ENCODE results near the gene NRG2.

Gene NRG2

DNA sequence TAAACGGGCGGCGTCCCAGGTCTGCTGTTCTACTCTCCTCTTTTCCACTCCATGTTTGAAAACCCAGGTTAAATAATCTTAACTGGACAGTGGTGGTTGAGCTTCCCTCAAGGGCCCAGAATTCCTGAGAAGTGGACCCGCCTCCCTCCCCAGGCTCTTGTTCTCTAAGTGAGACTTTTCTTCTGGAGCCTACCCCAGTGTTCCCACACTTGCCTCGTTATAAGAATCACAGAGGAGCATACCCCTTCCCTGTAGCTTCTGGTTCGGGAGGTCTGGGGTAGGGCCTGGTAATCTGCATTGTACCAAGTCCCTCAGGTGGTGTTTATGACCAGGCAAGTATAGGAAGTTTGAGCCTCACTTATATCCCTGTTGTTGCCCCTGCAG is 235.5 kb downstream of the NRG2 start:
- DNase-seq: no peak

DNA sequence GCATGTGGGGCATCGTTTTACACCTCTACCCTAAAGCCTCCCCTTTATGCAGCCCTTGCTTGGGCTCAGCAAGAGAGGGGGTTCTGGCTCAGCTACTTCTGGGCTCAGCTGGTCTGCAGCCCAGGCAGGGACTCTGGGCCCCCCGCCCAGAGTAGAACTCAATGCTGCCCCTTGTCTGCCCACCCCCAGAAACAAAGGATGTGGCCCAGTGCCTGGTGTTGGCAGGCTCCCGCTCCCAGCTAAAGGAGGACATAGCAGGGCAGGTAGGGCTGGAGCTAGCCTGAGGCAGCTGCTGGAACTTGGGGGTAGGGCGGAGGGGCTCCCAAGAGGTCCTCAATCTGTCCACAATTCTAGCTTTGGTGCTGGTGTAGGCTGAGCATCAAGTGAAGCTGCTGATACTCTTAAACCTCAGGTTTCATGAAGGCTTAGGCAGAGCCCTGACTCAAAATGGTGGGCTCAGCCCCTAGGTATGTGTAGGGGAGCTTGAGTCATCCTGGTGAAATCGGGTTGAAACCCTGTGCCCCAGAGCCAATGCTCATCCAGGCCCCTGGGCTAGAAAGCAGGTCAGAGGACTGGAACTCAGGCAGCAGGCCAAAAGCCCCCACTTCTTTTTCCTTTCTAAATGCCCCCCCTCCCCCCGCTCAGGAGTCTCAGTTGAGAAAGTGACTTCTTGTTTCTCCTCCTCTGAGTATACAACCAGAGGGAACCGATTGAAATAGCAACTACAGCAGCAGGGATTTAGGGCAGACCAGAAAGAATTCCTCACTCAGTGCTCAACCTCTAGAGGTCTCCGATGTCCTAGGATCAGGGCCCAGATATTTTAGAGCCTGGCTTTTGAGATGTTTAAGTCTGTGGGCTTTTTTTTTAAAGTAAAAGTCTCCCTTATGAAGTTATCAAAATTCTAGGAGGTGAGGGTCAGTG is 236.1 kb downstream of the NRG2 start:
- no peak for DNase-seq

DNA sequence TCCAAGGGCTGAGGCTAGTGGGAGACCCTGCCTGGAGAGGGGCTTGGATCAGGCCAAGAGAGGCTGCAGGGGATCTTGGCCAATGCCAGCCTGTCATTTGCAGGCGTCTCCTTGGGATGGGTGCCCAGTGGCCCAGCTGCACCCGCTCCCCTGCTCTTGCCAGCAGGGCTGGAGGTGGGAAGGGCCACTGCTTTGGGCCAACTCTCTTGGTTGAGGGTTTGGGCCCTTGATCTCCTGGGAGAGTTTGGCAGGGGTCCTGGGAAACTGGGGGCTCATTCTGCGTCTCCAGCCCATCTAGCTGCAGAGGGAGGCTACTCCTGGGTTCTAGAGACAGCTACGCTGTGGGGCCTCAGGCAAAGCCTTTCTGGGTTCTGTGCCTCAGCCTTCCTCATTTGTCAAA is 237.0 kb downstream of the NRG2 start:
- DNase-seq: no peak

DNA sequence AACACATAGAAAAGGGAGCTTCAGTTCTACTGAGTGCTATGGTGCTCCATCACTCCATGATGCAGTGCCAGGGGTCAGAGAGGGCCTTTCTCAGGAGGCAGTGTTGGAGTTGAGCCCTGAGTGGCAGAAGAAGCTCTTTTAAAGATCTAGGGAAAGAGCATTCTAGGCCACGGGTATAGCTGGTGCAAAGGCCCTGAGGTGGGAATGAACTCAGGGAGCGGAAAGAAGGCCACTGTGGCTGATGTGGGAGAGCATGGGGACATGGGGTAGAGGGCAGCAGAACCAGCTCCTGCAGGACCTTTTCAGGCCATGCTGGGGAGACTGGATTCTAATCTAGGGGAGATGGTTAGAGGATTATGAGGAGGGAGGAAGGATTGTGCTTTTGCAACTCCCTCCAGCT is 237.6 kb downstream of the NRG2 start:
- no peak for DNase-seq

DNA sequence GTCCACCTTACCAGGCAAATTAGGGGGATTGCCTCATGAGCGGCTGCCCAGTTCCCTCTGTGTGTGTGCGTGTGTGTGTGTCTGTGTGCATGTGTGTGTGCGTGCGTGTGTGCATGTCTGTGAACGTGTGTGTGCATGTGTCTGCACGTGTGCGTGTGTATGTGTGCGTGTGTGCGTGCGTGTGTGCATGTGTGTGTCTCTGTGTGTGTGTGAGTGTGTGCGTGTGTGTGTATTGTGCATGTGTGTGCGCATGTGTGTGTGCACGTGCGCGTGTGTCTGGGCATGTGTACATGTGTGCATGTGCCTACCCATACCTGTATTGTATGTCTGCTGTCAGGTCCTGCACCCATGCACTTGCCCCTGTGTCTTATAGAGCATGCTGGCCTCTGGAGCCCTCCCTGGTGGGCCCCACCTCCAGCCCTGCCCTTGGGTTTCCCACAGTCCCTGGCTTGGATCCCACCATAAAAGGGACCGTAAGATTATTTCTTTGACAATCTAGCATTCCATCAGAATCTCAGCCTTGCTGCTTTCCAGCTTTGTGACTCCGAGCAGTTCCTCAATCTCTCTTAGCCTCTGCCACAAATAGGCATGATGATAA is 238.2 kb downstream of the NRG2 start:
- DNase-seq: no peak

DNA sequence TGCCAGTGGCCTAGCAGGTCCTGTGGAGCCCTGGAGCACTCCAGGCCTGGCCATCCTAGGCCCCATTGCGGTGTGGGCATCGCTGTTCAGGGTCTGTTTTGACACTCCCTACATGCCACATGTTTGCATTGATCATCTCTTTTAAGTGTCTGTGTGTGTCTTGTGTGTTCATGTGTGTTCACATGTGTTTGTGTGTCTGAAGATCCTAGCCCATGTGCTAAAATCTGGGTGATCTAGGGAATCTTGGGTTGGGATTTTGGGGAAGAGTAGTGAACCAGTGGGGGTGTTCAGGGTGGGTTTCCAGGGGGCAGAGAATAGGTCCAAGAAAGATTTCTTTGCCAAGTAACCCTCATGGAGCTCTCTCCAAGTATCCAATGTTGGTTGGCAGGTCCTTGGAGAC is 239.1 kb downstream of the NRG2 start:
- no peak for DNase-seq

DNA sequence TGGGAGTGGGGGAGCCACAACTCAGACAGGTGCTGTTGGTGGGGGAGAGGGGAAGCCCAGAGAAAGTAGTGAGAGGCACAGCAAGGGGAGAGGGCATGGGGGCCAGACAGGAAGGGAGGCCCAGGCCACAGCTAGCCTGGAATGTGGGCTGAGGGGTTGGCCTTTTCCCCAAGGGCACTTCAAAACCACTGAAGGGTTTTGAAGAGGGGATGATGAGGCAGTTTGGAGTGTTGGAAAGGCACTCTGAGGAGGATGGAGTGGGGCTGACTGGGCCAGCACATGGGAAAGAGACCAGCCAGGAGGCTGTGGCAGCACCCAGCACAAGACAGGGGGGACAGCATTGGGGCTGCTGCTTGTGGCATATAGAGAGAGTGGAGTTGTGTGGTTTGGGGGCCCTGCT is 243.7 kb downstream of the NRG2 start:
- no peak for DNase-seq

DNA sequence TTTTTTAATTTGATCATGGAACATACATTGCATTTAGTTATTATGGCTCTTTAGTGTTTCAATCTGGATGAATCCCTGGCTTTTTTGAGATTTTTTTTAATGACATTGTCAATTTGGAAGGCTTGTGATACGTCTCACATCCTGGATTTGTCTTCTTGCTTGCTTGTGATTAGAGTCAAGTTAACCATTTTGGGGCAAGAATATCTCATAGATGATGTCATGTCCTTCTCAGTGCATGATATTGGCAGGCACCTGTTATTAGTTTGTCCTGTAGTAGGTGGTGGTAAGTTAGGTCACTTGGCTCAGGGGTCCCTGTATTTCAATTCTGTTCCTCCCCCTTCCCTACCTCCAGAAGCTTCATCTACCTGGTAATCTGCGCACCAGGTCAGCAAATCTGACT is 244.2 kb downstream of the NRG2 start:
- no peak for DNase-seq

DNA sequence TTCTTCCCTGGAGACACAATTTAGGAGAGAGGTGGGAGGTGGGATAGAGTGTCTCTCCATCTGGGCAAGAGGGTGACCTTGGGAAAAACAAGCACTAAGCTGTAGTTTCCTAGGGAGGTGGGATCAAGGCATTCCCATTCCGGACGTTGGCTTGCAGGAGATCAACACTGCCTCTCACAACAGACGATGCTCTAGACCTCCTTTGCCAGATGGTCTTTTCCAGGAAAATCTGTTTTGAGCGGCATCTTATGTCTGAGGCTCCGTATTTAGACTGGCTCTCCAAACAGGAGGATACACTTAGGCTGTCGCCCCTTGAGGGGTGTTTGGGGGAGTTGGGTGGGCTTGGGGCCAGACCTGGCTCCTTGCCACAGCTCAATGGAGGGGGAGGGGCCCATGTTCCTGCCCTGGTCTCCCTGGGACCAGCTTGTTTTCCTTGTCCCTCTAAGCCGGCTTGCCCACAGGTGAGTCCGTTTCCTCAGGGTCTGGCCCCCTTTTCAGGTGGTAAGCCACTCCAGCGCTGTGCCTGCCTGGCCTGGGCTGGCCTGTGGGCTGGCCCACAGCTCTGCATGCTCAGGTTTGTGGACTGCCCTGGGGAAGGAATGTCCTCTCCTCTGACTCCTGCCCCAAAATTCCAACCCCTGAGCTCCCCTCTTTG is 245.1 kb downstream of the NRG2 start:
- DNase-seq: no peak

DNA sequence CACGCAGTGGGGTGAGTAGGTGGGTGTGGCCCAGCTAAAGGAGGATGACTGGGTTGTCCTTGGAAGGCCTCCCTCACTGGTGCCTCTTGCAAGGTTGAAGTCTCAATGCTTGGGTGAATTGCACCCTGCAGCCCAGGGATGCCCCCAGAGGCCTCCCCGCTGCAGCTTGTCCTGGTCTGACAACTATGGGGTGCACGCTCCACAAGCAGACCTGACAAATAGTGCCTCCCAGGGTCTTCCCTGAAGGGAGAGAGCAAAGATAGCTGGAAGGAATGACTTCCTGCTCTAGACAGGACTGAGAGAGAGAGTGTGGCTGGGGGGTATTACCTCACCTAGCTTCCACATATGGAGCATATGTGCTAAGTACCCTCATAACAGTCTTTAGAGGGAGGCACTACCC is 245.8 kb downstream of the NRG2 start:
- no peak for DNase-seq
